Fibroblast of lung (primary cell): ENCODE data around the gene HADH.

Experiments used
- EZH2 ChIP-seq: IDR thresholded peaks from 2 replicates; pipeline ENCODE4 v1.5.1; 2012; ENCODE audit warnings: low read length, control low read depth, mild to moderate bottlenecking; ENCODE audit errors: missing control alignments
- TF ChIP-seq, protein P1 (sequence below), 2 donors: IDR thresholded peaks in 1 of 2; conservative IDR thresholded peaks in 1 of 2; 1 replicate in 1 of 2; 2 replicates in 1 of 2; pipeline ENCODE4 v1.5.1; 2011 to 2012; ENCODE audit warnings: low read length in 2 of 2, control low read depth in 1 of 2, inconsistent platforms in 1 of 2, low read depth in 1 of 2, mild to moderate bottlenecking in 1 of 2

DNA sequence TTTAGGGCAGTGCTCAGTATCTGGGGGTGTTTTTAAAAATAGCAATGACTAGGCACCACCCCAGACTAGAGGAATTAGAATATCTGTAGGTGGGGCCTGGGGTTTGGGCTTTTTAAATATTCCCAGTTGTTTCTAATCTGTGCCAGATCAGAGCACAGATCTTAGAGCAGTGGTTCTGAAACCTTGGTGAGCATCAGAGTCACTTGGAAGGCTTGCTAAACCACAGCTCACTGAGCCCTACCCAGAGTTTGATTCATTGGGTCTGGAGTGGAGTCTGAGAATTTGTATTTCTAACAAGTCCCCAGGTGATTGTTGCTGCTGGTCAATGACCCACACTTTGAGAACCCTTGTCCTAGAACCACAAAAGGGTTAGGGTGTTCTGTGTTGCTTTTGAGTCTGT lies 16.7 kb downstream of the HADH start:
- TF ChIP-seq, protein P1, sequence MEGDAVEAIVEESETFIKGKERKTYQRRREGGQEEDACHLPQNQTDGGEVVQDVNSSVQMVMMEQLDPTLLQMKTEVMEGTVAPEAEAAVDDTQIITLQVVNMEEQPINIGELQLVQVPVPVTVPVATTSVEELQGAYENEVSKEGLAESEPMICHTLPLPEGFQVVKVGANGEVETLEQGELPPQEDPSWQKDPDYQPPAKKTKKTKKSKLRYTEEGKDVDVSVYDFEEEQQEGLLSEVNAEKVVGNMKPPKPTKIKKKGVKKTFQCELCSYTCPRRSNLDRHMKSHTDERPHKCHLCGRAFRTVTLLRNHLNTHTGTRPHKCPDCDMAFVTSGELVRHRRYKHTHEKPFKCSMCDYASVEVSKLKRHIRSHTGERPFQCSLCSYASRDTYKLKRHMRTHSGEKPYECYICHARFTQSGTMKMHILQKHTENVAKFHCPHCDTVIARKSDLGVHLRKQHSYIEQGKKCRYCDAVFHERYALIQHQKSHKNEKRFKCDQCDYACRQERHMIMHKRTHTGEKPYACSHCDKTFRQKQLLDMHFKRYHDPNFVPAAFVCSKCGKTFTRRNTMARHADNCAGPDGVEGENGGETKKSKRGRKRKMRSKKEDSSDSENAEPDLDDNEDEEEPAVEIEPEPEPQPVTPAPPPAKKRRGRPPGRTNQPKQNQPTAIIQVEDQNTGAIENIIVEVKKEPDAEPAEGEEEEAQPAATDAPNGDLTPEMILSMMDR (conservative IDR thresholded peaks at IDR 0.05 in 1 of 2, IDR thresholded peaks at IDR 0.05 in 1 of 2; ENCODE audit: low read depth in 1 of 2, low read length in 2 of 2) = no peak
- no peak for TF ChIP-seq EZH2
